HL-60 (cell line): Measurements from ENCODE around the gene DIP2B.

Source experiments
- DNase-seq, 2 experiments: peaks; one replicate each; pipeline ENCODE4 v3.0.0-alpha.2; 2010 to 2020; ENCODE audit warnings: low read depth in 1 of 2, low spot score in 1 of 2
- H3K27ac ChIP-seq: fragments of 250-450 bp; sonication (Bioruptor Pico); replicated peaks from 2 replicates; pipeline ENCODE4 v1.5.1; 2020; ENCODE audit warnings: mild to moderate bottlenecking, moderate library complexity
- H3K27me3 ChIP-seq: fragments of 250-450 bp; sonication (Bioruptor Pico); 2 replicates; pipeline ENCODE4 v1.5.1; 2021; ENCODE audit warnings: mild to moderate bottlenecking, moderate library complexity; ENCODE audit not compliant: insufficient read depth, poor library complexity, severe bottlenecking
- H3K4me3 ChIP-seq: replicated peaks from 2 replicates; pipeline ENCODE4 v1.5.1; 2011; ENCODE audit warnings: mild to moderate bottlenecking, control low read depth, low read length; ENCODE audit not compliant: insufficient read depth
- GABPA ChIP-seq: IDR thresholded peaks from 2 replicates; pipeline ENCODE4 v1.6.1; 2012; ENCODE audit warnings: low read depth
- POLR2AphosphoS5 ChIP-seq: IDR thresholded peaks from 2 replicates; pipeline ENCODE4 v1.6.1; 2012; ENCODE audit warnings: low read depth
- REST ChIP-seq: IDR thresholded peaks from 2 replicates; pipeline ENCODE4 v1.6.1; 2012; ENCODE audit warnings: low read depth; ENCODE audit not compliant: insufficient replicate concordance
- SPI1 ChIP-seq: IDR thresholded peaks from 2 replicates; pipeline ENCODE4 v1.6.1; 2012; ENCODE audit warnings: low read depth, mild to moderate bottlenecking, borderline replicate concordance
- TF ChIP-seq, protein P1 (sequence below): IDR thresholded peaks from one replicate; pipeline ENCODE4 v1.5.1; 2011; ENCODE audit warnings: low read length, control low read depth, inconsistent platforms; ENCODE audit not compliant: insufficient read depth

Gene DIP2B

GRCh38 chr12:50599366-50600095 lies 94.7 kb downstream of the DIP2B start:
- no peak overlapping the region for H3K27ac ChIP-seq
- DNase-seq: no peak

DNA sequence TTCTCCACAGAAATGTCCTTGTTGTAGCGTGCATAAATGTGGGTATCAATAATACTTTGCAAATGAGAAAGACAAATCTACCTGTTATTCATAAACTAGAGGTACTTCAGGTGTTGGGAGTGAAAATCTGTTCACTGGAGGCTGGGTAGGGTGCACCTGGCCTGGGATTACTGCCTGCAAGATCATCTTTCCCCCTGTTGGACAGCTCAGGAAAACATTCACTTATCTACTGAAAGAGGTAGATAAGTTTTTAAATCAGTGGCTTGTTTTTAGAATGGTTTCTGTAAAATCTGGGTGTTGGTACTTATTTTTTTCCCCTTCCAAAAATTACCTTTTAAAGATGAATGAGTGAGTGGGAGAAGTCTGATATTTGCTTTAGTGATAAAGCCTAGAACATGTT lies 95.6 kb downstream of the DIP2B start:
- DNase-seq: no peak
- Histone ChIP-seq H3K27me3 (no peaks in the 10 kb centered on the region), H3K27ac (no peak overlapping the region), H3K4me3 (no peak overlapping the region)
- TF ChIP-seq POLR2AphosphoS5 (no peak), REST (no peak), SPI1 (no peak), GABPA (no peak)
- TF ChIP-seq, protein P1, sequence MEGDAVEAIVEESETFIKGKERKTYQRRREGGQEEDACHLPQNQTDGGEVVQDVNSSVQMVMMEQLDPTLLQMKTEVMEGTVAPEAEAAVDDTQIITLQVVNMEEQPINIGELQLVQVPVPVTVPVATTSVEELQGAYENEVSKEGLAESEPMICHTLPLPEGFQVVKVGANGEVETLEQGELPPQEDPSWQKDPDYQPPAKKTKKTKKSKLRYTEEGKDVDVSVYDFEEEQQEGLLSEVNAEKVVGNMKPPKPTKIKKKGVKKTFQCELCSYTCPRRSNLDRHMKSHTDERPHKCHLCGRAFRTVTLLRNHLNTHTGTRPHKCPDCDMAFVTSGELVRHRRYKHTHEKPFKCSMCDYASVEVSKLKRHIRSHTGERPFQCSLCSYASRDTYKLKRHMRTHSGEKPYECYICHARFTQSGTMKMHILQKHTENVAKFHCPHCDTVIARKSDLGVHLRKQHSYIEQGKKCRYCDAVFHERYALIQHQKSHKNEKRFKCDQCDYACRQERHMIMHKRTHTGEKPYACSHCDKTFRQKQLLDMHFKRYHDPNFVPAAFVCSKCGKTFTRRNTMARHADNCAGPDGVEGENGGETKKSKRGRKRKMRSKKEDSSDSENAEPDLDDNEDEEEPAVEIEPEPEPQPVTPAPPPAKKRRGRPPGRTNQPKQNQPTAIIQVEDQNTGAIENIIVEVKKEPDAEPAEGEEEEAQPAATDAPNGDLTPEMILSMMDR: no peak

More at GRCh38 chr12:50599366-50600095, 94.7 kb downstream of the DIP2B start:
- TF ChIP-seq REST (no peak), POLR2AphosphoS5 (no peak), GABPA (no peak), SPI1 (no peak)
- TF ChIP-seq, protein P1: no peak
- Histone ChIP-seq H3K4me3 (no peak overlapping the region), H3K27me3 (no peaks in the 10 kb centered on the region)

- TF ChIP-seq GABPA: no peak
- no peak for TF ChIP-seq REST
- TF ChIP-seq, protein P1: no peak
- no peak for TF ChIP-seq POLR2AphosphoS5
- no peak for TF ChIP-seq SPI1
- no peaks in the 10 kb centered on the region for H3K27me3 ChIP-seq
- no peak overlapping the region for H3K4me3 ChIP-seq
- H3K27ac ChIP-seq: no peak overlapping the region
- DNase-seq: no peak
Observed at GRCh38 chr12:50603817-50604639, 99.2 kb downstream of the DIP2B start.
